H1 (cell line): ENCODE data around the gene MANSC4. TPM values are rescaled to one million over a fixed set of nuclear protein-coding genes. Genes with fewer than 3 reads are reported as not detected.

Experiments
- EP300 ChIP-seq, 2 experiments: IDR thresholded peaks; 1 replicate in 1 of 2; 2 replicates in 1 of 2; pipeline ENCODE4 v1.6.1; 2011 to 2012; ENCODE audit warnings: low read depth in 2 of 2, low read length in 2 of 2, mild to moderate bottlenecking in 2 of 2, borderline replicate concordance in 1 of 2, inconsistent platforms in 1 of 2, moderate library complexity in 1 of 2
- KDM4A ChIP-seq: IDR thresholded peaks from one replicate; pipeline ENCODE4 v1.7.1; 2012; ENCODE audit warnings: low read depth, mild to moderate bottlenecking, moderate library complexity, low read length, inconsistent platforms; ENCODE audit not compliant: severe bottlenecking
- RAD21 ChIP-seq, 2 experiments: IDR thresholded peaks in 1 of 2; conservative IDR thresholded peaks in 1 of 2; 2 replicates each; pipeline ENCODE4 v1.6.1; 2011; ENCODE audit warnings: low read depth in 2 of 2, low read length in 2 of 2, improper control_type of control experiment in 1 of 2, inconsistent platforms in 1 of 2, mild to moderate bottlenecking in 1 of 2, moderate library complexity in 1 of 2
- RNF2 ChIP-seq: fragments of 200-900, 300-1000 bp; sonication (generic); IDR thresholded peaks from 2 replicates; pipeline ENCODE4 v1.7.1; 2016; ENCODE audit warnings: borderline replicate concordance, low read depth, mild to moderate bottlenecking, antibody characterized with exemption, low read length; ENCODE audit not compliant: poor library complexity, severe bottlenecking; ENCODE audit errors: missing control alignments
- SIN3A ChIP-seq, 2 experiments: IDR thresholded peaks in 1 of 2; conservative IDR thresholded peaks in 1 of 2; 2 replicates each; pipeline ENCODE4 v1.6.1; 2011 to 2012; ENCODE audit warnings: low read length in 2 of 2, improper control_type of control experiment in 1 of 2, low read depth in 1 of 2, mild to moderate bottlenecking in 1 of 2
- SIX5 ChIP-seq: IDR thresholded peaks from 2 replicates; pipeline ENCODE4 v1.6.1; 2011; ENCODE audit warnings: mild to moderate bottlenecking, low read depth, low read length
- TAF1 ChIP-seq: IDR thresholded peaks from 2 replicates; pipeline ENCODE4 v1.6.1; 2011; ENCODE audit warnings: mild to moderate bottlenecking, low read depth, low read length
- TEAD4 ChIP-seq: IDR thresholded peaks from 2 replicates; pipeline ENCODE4 v1.6.1; 2012; ENCODE audit warnings: low read depth, low read length, inconsistent platforms, mixed read lengths
- polyA plus RNA-seq, 7 experiments: library from polyadenylated mRNA; depleted of rRNA in 3 of 7; stranded (reverse) in 5 of 7; unstranded in 2 of 7; fragments of >200 nt in 5 of 7; fragments of 200-250 nt in 2 of 7; gene quantifications; 1 replicate in 5 of 7; 2 replicates in 1 of 7; 4 replicates in 1 of 7; pipeline versions ENCODE4 v1.2.1 to v1.2.3, GENCODE V29; 2011 to 2013; ENCODE audit warnings: missing spikeins in 2 of 7, mixed read lengths in 2 of 7
- total RNA-seq: library from RNA; stranded (reverse); fragmentation: NEBNext Ultra II Directional; extraction: Animal tissue kit (Norgen Biotek cat#: 25700); gene quantifications from 2 replicates; pipeline ENCODE4 v1.2.1, GENCODE V29; 2021
- TF ChIP-seq, protein P1 (sequence below): fragments of 300-600 bp; sonication (generic); IDR thresholded peaks from 2 replicates; pipeline ENCODE4 v1.7.1; 2012; ENCODE audit warnings: low read length, moderate library complexity, mild to moderate bottlenecking, inconsistent platforms; ENCODE audit not compliant: insufficient replicate concordance

The MANSC4 gene
- total and polyA plus RNA-seq, 2 of the 8 experiments (the other 6 are each of a cell fraction or from before 2014, with no cell fraction given), result not detected

GRCh38 chr12:27802936-27803335 is 22.9 kb upstream of the MANSC4 start (continued):
- TF ChIP-seq, protein P1, sequence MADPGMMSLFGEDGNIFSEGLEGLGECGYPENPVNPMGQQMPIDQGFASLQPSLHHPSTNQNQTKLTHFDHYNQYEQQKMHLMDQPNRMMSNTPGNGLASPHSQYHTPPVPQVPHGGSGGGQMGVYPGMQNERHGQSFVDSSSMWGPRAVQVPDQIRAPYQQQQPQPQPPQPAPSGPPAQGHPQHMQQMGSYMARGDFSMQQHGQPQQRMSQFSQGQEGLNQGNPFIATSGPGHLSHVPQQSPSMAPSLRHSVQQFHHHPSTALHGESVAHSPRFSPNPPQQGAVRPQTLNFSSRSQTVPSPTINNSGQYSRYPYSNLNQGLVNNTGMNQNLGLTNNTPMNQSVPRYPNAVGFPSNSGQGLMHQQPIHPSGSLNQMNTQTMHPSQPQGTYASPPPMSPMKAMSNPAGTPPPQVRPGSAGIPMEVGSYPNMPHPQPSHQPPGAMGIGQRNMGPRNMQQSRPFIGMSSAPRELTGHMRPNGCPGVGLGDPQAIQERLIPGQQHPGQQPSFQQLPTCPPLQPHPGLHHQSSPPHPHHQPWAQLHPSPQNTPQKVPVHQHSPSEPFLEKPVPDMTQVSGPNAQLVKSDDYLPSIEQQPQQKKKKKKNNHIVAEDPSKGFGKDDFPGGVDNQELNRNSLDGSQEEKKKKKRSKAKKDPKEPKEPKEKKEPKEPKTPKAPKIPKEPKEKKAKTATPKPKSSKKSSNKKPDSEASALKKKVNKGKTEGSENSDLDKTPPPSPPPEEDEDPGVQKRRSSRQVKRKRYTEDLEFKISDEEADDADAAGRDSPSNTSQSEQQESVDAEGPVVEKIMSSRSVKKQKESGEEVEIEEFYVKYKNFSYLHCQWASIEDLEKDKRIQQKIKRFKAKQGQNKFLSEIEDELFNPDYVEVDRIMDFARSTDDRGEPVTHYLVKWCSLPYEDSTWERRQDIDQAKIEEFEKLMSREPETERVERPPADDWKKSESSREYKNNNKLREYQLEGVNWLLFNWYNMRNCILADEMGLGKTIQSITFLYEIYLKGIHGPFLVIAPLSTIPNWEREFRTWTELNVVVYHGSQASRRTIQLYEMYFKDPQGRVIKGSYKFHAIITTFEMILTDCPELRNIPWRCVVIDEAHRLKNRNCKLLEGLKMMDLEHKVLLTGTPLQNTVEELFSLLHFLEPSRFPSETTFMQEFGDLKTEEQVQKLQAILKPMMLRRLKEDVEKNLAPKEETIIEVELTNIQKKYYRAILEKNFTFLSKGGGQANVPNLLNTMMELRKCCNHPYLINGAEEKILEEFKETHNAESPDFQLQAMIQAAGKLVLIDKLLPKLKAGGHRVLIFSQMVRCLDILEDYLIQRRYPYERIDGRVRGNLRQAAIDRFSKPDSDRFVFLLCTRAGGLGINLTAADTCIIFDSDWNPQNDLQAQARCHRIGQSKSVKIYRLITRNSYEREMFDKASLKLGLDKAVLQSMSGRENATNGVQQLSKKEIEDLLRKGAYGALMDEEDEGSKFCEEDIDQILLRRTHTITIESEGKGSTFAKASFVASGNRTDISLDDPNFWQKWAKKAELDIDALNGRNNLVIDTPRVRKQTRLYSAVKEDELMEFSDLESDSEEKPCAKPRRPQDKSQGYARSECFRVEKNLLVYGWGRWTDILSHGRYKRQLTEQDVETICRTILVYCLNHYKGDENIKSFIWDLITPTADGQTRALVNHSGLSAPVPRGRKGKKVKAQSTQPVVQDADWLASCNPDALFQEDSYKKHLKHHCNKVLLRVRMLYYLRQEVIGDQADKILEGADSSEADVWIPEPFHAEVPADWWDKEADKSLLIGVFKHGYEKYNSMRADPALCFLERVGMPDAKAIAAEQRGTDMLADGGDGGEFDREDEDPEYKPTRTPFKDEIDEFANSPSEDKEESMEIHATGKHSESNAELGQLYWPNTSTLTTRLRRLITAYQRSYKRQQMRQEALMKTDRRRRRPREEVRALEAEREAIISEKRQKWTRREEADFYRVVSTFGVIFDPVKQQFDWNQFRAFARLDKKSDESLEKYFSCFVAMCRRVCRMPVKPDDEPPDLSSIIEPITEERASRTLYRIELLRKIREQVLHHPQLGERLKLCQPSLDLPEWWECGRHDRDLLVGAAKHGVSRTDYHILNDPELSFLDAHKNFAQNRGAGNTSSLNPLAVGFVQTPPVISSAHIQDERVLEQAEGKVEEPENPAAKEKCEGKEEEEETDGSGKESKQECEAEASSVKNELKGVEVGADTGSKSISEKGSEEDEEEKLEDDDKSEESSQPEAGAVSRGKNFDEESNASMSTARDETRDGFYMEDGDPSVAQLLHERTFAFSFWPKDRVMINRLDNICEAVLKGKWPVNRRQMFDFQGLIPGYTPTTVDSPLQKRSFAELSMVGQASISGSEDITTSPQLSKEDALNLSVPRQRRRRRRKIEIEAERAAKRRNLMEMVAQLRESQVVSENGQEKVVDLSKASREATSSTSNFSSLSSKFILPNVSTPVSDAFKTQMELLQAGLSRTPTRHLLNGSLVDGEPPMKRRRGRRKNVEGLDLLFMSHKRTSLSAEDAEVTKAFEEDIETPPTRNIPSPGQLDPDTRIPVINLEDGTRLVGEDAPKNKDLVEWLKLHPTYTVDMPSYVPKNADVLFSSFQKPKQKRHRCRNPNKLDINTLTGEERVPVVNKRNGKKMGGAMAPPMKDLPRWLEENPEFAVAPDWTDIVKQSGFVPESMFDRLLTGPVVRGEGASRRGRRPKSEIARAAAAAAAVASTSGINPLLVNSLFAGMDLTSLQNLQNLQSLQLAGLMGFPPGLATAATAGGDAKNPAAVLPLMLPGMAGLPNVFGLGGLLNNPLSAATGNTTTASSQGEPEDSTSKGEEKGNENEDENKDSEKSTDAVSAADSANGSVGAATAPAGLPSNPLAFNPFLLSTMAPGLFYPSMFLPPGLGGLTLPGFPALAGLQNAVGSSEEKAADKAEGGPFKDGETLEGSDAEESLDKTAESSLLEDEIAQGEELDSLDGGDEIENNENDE, result no peak
- TF ChIP-seq RAD21 (IDR thresholded peaks at IDR 0.05 in 1 of 2, conservative IDR thresholded peaks at IDR 0.05 in 1 of 2; ENCODE audit: low read depth in 2 of 2, low read length in 2 of 2) (no peak), SIN3A (conservative IDR thresholded peaks at IDR 0.05 in 1 of 2, IDR thresholded peaks at IDR 0.05 in 1 of 2; ENCODE audit: low read depth in 1 of 2, low read length in 2 of 2) (no peak), EP300 (IDR thresholded peaks at IDR 0.05; ENCODE audit: borderline replicate concordance in 1 of 2, low read depth in 2 of 2, low read length in 2 of 2) (no peak), SIX5 (no peak), RNF2 (no peak), KDM4A (no peak), TEAD4 (no peak), TAF1 (no peak)
